ENCODE data around the gene TMPRSS9.
"Not testable (repeated sequence)": the region's sequence is repeated elsewhere in the genome, so short reads cannot be mapped to it uniquely, and the experiment has no call there.

Gene TMPRSS9

DNA sequence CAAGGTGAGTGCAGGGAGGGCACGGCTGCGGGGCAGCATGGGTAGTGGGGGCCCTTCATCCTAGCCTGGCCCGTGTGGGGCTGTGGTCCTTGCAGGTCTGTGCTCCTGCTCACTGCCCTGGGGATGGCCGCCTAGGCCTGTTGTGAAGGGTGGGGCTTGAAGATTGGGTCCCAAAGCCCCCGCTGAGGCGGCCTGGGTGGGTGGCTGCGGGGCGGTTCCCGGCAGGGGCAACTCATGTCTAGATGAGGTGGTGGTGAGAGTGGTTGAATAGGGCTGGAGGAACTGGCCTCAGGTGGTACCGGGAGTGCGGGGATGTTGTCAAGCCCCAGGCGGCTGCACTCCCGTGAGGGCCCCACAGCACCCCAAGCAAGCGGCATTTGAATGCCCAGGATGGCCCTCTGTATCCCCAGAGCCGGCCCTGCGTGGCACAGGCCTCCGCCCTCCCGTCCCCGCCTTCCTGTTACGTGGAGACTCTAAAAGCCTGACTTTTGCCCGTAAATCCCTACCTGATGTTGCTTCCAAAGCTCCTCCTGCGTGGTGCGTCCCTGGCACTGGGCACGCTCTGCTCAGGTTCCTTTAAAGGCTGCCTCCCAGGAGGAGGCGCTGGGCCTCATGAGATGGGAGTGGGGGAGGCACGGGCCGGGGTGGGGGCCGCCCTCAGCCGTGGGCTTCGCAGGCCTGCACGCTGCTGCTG is 16.6 kb upstream of the TMPRSS9 start:
- no peak for DNase-seq

DNA sequence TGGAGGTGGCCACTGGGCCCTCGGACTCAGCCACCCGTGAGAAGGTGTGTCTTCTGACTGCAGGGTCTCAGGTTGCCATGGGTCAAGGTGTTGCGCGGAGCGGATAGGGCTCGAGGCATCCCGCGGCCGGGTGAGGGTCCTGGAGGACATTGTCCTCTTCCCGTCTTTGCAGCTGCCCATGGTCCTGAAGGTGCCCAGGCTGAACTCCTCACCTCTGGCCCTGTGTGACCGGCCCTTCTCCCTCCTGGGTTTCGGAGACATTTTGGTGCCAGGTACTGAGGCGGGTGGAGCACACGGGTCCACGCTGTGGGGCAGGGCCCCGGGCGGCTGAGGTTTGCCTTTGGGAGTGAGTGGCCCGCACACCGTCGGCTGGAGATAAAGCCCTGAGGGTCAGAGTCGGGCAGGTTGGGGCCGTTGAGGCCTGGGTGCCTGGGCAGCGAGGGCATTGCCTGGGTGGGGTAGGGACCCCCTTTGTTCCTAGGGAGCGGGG is 15.6 kb upstream of the TMPRSS9 start:
- DNase-seq = no peak

- DNase-seq = no peak
Measured at GRCh38 chr19:2345076-2345475, 15.0 kb upstream of the TMPRSS9 start.

- no peak for DNase-seq
Measured at GRCh38 chr19:2345794-2346663, 14.0 kb upstream of the TMPRSS9 start.

GRCh38 chr19:2349818-2350217 is 10.2 kb upstream of the TMPRSS9 start:
- DNase-seq = not testable (repeated sequence)

DNA sequence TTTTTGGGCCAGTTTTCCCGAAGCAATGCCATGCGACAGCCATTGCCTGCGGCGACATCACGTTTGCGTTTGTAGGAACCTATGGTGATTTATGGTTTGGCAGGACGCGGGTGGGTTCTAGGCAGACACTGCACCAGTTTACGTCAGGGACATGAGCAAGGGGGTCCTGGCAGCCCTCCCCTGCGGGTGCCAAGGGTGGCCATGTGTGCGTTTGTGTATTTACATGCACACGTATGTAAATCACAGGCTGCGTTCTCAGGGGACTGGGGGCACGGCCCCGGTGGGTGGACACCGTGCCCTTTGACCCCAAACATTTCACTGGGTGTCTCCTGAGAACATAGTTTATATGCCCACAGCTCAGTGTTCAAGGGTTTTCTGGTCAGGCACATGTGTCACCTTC is 9.4 kb upstream of the TMPRSS9 start:
- DNase-seq = no peak

- DNase-seq = no peak
Measured at GRCh38 chr19:2351591-2351990, 8.5 kb upstream of the TMPRSS9 start.

DNA sequence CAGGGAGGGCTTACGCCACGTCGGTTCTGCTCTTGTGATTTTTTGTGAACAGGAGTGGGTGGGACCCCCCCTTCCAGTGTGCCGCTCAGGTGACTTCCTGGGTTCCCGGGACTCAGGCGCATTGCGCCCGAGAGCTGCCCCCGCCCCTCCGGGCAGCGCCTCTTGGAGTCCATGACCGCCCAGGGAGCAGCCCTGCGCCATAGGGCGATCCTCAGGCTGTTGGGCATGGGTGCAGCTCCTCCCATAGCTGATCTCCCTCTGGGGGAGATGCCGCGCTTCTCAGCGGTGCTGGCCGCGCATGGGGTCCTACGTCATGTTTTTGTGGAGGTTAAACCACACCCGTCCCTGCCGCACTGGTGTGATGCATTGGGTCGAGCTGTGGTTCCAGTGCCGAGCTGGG is 7.9 kb upstream of the TMPRSS9 start:
- no peak for DNase-seq

DNA sequence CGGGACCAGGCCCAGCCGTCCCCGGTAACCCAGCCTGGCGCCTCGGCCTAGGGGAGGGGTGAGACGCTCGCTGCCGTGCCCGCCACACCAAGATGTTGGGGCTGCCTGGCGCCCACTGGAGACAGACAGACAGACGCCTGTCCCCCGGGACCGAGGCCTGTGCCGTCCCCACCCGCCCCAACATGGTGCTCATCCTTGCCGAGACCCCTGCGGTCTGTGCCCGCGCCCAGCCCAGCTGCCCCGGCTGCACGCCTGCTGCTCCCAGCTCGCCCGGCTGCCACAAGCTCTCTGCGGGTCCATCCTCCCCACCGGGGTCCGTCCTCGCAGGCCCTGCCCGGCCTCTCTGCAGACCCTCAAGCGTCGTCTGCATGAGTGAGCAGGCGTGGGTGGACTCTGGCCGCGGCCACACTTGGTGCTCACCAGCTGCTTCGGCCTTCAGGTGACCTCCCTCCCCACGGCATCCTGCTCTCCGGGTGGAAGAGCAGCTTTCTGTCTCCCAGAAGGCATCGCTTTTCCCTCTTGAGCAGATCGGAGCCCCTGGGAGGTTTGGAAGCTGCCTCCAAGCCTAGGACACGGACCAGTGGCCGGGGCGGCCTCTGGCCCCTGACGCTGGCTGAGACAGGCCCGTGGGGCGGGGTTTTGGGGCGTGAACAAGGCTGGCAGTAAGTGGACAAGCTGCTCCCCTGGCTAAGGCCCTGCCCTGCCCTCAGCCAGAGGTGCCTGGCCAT is 6.7 kb upstream of the TMPRSS9 start:
- no peak for DNase-seq

GRCh38 chr19:2353887-2354592 is 6.0 kb upstream of the TMPRSS9 start:
- no peak for DNase-seq

DNA sequence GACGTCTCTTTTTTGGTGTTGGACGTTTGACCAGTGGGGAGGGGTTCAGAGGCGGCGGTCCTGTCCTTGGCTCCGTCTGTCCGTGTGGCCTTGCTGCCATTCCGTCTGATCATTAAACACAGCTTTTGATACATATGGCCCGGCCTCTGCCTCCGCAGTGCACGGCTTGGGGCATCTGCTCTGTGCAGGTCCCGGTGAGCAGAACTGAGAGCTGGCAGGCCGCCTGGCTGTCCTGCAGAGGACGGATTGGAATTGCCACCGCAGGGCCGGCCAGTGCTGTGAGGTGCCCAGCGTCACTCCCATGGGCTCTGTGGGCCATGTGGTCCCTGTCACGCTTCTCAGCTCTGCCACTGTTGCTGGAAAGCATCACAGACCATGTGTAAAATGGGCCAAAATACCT is 5.4 kb upstream of the TMPRSS9 start:
- no peak for DNase-seq

DNA sequence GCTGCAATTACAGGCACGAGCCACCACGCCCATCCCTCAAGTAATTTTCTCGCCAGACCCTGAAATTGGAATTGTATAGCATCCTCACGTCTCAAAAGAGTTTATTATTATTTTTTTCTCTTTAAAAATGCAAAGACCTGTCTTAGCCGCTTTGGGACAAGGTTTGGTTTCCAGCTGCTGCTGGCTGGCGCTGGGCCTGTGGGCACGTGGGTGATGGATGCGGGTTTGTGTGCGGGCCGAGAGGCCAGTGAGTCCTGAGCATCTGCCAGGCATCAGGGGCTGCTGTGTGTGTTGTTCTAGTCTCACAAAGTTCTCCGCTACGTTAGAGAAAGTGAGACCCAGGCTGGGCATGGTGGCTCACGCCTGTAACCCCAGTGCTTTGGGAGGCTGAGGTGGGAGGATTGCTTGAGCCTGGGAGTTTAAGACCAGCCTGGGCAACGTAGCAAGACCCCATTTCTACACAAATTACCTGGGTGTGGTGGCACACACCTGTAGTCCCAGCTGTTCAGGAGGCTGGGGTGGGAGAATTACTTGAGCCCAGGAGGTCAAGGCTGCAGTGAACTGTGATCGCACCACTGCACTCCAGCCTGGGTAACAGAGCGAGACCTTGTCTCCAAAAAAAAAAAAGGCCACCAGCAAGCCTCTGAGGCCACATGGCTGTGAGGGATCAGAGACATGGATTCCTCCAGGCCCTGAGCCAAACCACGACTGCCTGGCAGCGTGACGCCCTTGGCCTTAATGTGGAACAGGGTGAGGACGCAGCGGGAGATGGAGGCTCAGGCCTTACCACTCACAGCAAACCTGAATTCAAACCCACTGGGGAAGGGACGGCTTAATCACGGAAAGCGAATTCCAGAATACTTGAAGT is 4.7 kb upstream of the TMPRSS9 start:
- peak; percentile 40 for DNase-seq

- DNase-seq = no peak
Measured at GRCh38 chr19:2356036-2356646, 3.9 kb upstream of the TMPRSS9 start.

- no peak for DNase-seq
Measured at GRCh38 chr19:2357279-2358206, 2.5 kb upstream of the TMPRSS9 start.

GRCh38 chr19:2358548-2359173 is 1.4 kb upstream of the TMPRSS9 start:
- DNase-seq = no peak

DNA sequence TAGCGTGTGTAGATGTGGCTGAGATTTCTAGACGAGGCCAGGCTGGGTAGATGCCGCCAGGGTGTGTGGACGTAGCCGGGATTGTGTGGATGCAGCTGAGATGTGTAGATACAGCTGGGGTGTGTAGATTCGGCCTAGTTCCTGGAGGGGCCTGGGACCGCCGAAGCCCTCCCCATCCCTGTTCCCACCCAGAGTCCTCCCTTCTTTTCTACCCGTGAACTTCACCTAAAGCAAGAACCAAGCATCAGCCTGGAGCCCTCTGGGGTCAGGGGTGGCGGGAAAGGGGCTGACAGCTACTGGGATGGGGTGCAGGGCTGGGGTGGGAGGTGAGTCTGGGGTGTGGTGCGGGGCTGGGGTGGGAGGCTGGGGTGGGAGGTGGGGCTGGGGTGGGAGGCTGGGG is 768 bp downstream of the TMPRSS9 start:
- no peak for DNase-seq

DNA sequence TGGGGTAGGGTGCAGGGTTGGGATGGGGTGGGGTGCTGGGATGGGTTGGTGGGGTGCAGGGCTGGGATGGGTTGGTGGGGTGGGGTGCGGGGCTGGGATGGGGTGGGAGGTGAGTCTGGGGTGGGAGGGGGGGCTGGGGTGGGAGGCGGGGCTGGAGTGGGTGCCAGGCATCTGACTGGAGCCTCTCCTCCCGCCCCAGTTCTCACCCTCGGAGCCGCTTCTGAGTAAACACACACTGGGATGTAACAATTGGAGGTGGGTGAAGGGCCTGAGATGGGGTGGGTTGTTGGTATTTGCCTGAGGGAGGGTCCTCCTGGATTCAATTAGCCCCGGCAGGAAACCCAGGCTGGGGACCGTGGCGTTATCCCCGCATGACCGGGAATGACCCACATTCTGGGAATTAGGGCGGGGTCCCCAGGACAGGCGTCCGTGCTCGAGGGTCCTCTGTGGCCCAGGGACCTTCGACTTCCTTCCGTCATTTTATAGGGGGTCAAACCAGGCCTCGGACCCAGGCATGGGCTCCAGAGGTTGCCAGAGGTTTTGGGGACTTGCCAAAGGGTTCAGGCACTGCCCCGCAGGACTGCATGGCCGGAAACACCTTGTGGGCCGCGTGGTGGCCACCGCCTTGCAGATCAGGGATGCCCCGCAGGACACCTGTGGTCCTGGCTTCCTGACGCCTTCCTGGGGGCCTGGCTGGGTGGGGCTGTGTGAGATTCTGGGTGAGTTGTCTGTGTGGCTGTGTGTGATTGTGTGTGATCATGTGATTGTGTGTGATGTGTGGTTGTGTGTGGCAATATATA is 1.4 kb downstream of the TMPRSS9 start:
- no peak for DNase-seq

GRCh38 chr19:2362046-2362969 is 2.2 kb downstream of the TMPRSS9 start:
- DNase-seq = no peak

All from left hindlimb (tissue), 1 donor.